HG03280 (cell line): ENCODE data around the gene RAB41.
"Not testable (repeated sequence)": the region's sequence is repeated elsewhere in the genome, so short reads cannot be mapped to it uniquely, and the experiment has no call there.

Experiments
- ATAC-seq: cut with Tn5 transposase; IDR thresholded peaks from one replicate; pipeline ENCODE4 v1.9.1; 2021; ENCODE audit warnings: mild to moderate bottlenecking, moderate library complexity; ENCODE audit not compliant: unreplicated experiment

The RAB41 gene

GRCh38 chrX:70281951-70282350 lies at the start of gene RAB41:
Gene RAB41, plus strand, starts transcription at chrX:70282172. Its CDS starts 46 bp downstream, at chrX:70282218.
- no peak for ATAC-seq

GRCh38 chrX:70234355-70234754 lies 47.6 kb upstream of the RAB41 start, which contains the start of gene AWAT1:
Gene AWAT1, plus strand, starts transcription at chrX:70234655. Its CDS starts 41 bp downstream, at chrX:70234696.
- no peak for ATAC-seq

- no peak for ATAC-seq
Observed at GRCh38 chrX:70240751-70241150, 41.2 kb upstream of the RAB41 start.

GRCh38 chrX:70241501-70241900 lies 40.5 kb upstream of the RAB41 start:
- ATAC-seq = no peak

- ATAC-seq = not testable (repeated sequence)
Observed at GRCh38 chrX:70243601-70244000, 38.4 kb upstream of the RAB41 start.

GRCh38 chrX:70244881-70245280 lies 37.1 kb upstream of the RAB41 start:
- ATAC-seq = no peak

- ATAC-seq = no peak
Observed at GRCh38 chrX:70247252-70247651, 34.7 kb upstream of the RAB41 start.

- no peak for ATAC-seq
Observed at GRCh38 chrX:70252491-70252890, 29.5 kb upstream of the RAB41 start.

- ATAC-seq = no peak
Observed at GRCh38 chrX:70253377-70254062, 28.5 kb upstream of the RAB41 start.

GRCh38 chrX:70254063-70254400 lies 27.9 kb upstream of the RAB41 start:
- ATAC-seq = no peak

GRCh38 chrX:70254909-70255308 lies 27.1 kb upstream of the RAB41 start:
- no peak for ATAC-seq

- ATAC-seq = no peak
Observed at GRCh38 chrX:70255452-70255851, 26.5 kb upstream of the RAB41 start.

- no peak for ATAC-seq
Observed at GRCh38 chrX:70257423-70258288, 24.3 kb upstream of the RAB41 start.

- ATAC-seq = no peak
Observed at GRCh38 chrX:70260104-70260503, 21.9 kb upstream of the RAB41 start, which contains the start of gene P2RY4. Gene P2RY4, minus strand, starts transcription at chrX:70260204. Its CDS starts 580 bp downstream, at chrX:70259624.

GRCh38 chrX:70262952-70263567 lies 18.9 kb upstream of the RAB41 start:
- no peak for ATAC-seq

- ATAC-seq = no peak
Observed at GRCh38 chrX:70264784-70265183, 17.2 kb upstream of the RAB41 start.

GRCh38 chrX:70268034-70268433 lies 13.9 kb upstream of the RAB41 start, which contains the start of gene ARR3:
Gene ARR3, plus strand, starts transcription at chrX:70268334. Its CDS starts 1,052 bp downstream, at chrX:70269386.
- ATAC-seq = no peak

- ATAC-seq = not testable (repeated sequence)
Observed at GRCh38 chrX:70274029-70274428, 7.9 kb upstream of the RAB41 start.

GRCh38 chrX:70279081-70279480 lies 2.9 kb upstream of the RAB41 start:
- no peak for ATAC-seq

- ATAC-seq = no peak
Observed at GRCh38 chrX:70280573-70280972, 1.4 kb upstream of the RAB41 start.

GRCh38 chrX:70289168-70289792 lies 7.3 kb downstream of the RAB41 start:
- no peak for ATAC-seq
